SK-N-SH (cell line): ENCODE data around the gene DTNA. TPM values are rescaled to one million over a fixed set of nuclear protein-coding genes. Genes with fewer than 3 reads are reported as not detected.

Source experiments
- CTCF ChIA-PET: fragments of 300-600, 350-600 bp; formaldehyde crosslinking; extraction: SDS; loops from one replicate; lab custom pipeline; 2021; lab: Yijun Ruan, JAX
- POLR2A ChIA-PET: fragments of 350-600 bp; sonication (Branson Sonifier 250); formaldehyde crosslinking; extraction: SDS; loops from one replicate; lab custom pipeline; 2020; ENCODE audit warnings: antibody characterized with exemption, inconsistent platforms; lab: Yijun Ruan, JAX
- DNase-seq: peaks from one replicate; pipeline ENCODE4 v3.0.0; 2012
- H2AFZ ChIP-seq: fragments of 200-600 bp; sonication (generic); 2 replicates; pipeline ENCODE4 v1.8.1; 2016; ENCODE audit warnings: antibody characterized with exemption, mild to moderate bottlenecking, low read depth
- H3F3A ChIP-seq: fragments of 200-600 bp; sonication (generic); replicated peaks from 2 replicates; pipeline ENCODE3; 2016; ENCODE audit warnings: antibody characterized with exemption, mild to moderate bottlenecking; ENCODE audit not compliant: insufficient read depth
- H3K27ac ChIP-seq, 2 experiments: fragments of 200-500 bp in 1 of 2; fragments of 200-600 bp in 1 of 2; sonication (Bioruptor generic) in 1 of 2; sonication (generic), shearing (Covaris generic) in 1 of 2; 2 replicates each; pipeline versions ENCODE4 v1.5.1 to v1.6.1; 2014 to 2016; ENCODE audit warnings: low read depth in 2 of 2, inconsistent platforms in 1 of 2, low read length in 1 of 2, mild to moderate bottlenecking in 1 of 2, mixed read lengths in 1 of 2
- H3K27me3 ChIP-seq: fragments of 200-600 bp; sonication (generic), shearing (Covaris generic); 2 replicates; pipeline ENCODE4 v1.6.1; 2016; ENCODE audit warnings: mixed run types; ENCODE audit not compliant: insufficient read depth
- H3K36me3 ChIP-seq, 2 experiments: fragments of 200-500 bp in 1 of 2; fragments of 200-600 bp in 1 of 2; sonication (Bioruptor generic) in 1 of 2; sonication (generic) in 1 of 2; replicated peaks in 1 of 2; 2 replicates each; pipeline versions ENCODE3 to v1.5.1; 2014 to 2016; ENCODE audit warnings: low read length in 1 of 2, mild to moderate bottlenecking in 1 of 2; ENCODE audit not compliant: insufficient read depth in 2 of 2, control insufficient read depth in 1 of 2
- H3K4me1 ChIP-seq, 2 experiments: fragments of 200-500 bp in 1 of 2; fragments of 200-600 bp in 1 of 2; sonication (Bioruptor generic) in 1 of 2; sonication (generic), shearing (Covaris generic) in 1 of 2; 2 replicates each; pipeline versions ENCODE4 v1.5.1 to v1.6.1; 2014 to 2016; ENCODE audit warnings: low read depth in 1 of 2, low read length in 1 of 2, mixed run types in 1 of 2; ENCODE audit not compliant: insufficient read depth in 2 of 2, control insufficient read depth in 1 of 2
- H3K4me2 ChIP-seq: fragments of 200-600 bp; sonication (generic), shearing (Covaris generic); 2 replicates; pipeline ENCODE4 v1.6.1; 2017; ENCODE audit warnings: mixed run types
- H3K4me3 ChIP-seq, 2 experiments: fragments of 200-500 bp in 1 of 2; fragments of 200-600 bp in 1 of 2; sonication (Bioruptor generic) in 1 of 2; sonication (generic), shearing (Covaris generic) in 1 of 2; 2 replicates each; pipeline versions ENCODE4 v1.5.1 to v1.8.1; 2014 to 2016; ENCODE audit warnings: low read depth in 2 of 2, inconsistent platforms in 1 of 2, low read length in 1 of 2, mild to moderate bottlenecking in 1 of 2, mixed read lengths in 1 of 2, moderate library complexity in 1 of 2
- H3K79me2 ChIP-seq: fragments of 200-600 bp; sonication (generic); 2 replicates; pipeline ENCODE4 v1.8.1; 2017; ENCODE audit warnings: mild to moderate bottlenecking; ENCODE audit not compliant: insufficient read depth
- H3K9ac ChIP-seq: fragments of 200-600 bp; sonication (generic); 2 replicates; pipeline ENCODE4 v1.6.1; 2017; ENCODE audit warnings: mixed run types
- H3K9me2 ChIP-seq: fragments of 200-600 bp; sonication (generic); 2 replicates; pipeline ENCODE4 v1.6.1; 2017; ENCODE audit warnings: mixed run types
- H3K9me3 ChIP-seq: fragments of 200-600 bp; sonication (generic); 2 replicates; pipeline ENCODE4 v1.6.1; 2017; ENCODE audit warnings: mixed run types, mild to moderate bottlenecking, moderate library complexity
- H4K20me1 ChIP-seq: fragments of 200-600 bp; sonication (generic); 2 replicates; pipeline ENCODE4 v1.6.1; 2017; ENCODE audit warnings: mild to moderate bottlenecking, mixed run types; ENCODE audit not compliant: insufficient read depth
- CHD2 ChIP-seq: fragments of 150-350 bp; IDR thresholded peaks from 2 replicates; pipeline ENCODE4 v1.6.1; 2018; ENCODE audit warnings: low read length; ENCODE audit not compliant: partially characterized antibody
- CTCF ChIP-seq: fragments of 200-600 bp; sonication (generic); IDR thresholded peaks from 2 replicates; pipeline ENCODE4 v1.6.1; 2017; ENCODE audit warnings: antibody characterized with exemption, mild to moderate bottlenecking, moderate library complexity
- ELF1 ChIP-seq: IDR thresholded peaks from 2 replicates; pipeline ENCODE4 v1.4.0; 2012
- EP300 ChIP-seq, 2 experiments: IDR thresholded peaks; 2 replicates each; pipeline versions ENCODE4 v1.4.0 to v1.6.1; 2012; ENCODE audit warnings: borderline replicate concordance in 1 of 2, low read depth in 1 of 2, low read length in 1 of 2
- EZH2phosphoT487 ChIP-seq: fragments of 200-600 bp; sonication (generic); IDR thresholded peaks from 2 replicates; pipeline ENCODE4 v1.6.1; 2017; ENCODE audit warnings: low read depth, mixed run types, mild to moderate bottlenecking, antibody characterized with exemption, moderate library complexity, borderline replicate concordance
- FOXM1 ChIP-seq: IDR thresholded peaks from 2 replicates; pipeline ENCODE4 v1.4.0; 2012; ENCODE audit warnings: low read depth, mild to moderate bottlenecking
- GATA2 ChIP-seq: sonication (generic); formaldehyde crosslinking; IDR thresholded peaks from 2 replicates; pipeline ENCODE4 v1.5.0; 2020; ENCODE audit warnings: mild to moderate bottlenecking, missing genetic modification reagents
- MEF2A ChIP-seq: IDR thresholded peaks from 2 replicates; pipeline ENCODE4 v1.4.0; 2012; ENCODE audit warnings: low read depth, borderline replicate concordance
- NFIC ChIP-seq: IDR thresholded peaks from 2 replicates; pipeline ENCODE4 v1.4.0; 2012; ENCODE audit warnings: borderline replicate concordance
- PBX3 ChIP-seq: IDR thresholded peaks from 2 replicates; pipeline ENCODE4; 2012
- POLR2AphosphoS5 ChIP-seq: IDR thresholded peaks from 2 replicates; pipeline ENCODE4 v1.6.1; 2012; ENCODE audit warnings: low read depth, low read length
- RAD21 ChIP-seq: IDR thresholded peaks from 2 replicates; pipeline ENCODE4 v1.6.1; 2012; ENCODE audit warnings: mild to moderate bottlenecking, low read length
- RCOR1 ChIP-seq: fragments of 150-350 bp; IDR thresholded peaks from 2 replicates; pipeline ENCODE4 v1.6.1; 2017; ENCODE audit warnings: antibody characterized with exemption, low read length
- RFX5 ChIP-seq: IDR thresholded peaks from 2 replicates; pipeline ENCODE4 v1.6.1; 2012; ENCODE audit warnings: mild to moderate bottlenecking, improper control_type of control experiment, low read length
- SIN3A ChIP-seq: IDR thresholded peaks from 2 replicates; pipeline ENCODE4 v1.6.1; 2012; ENCODE audit warnings: low read depth, mild to moderate bottlenecking, low read length, moderate library complexity, borderline replicate concordance
- TCF12 ChIP-seq: IDR thresholded peaks from 2 replicates; pipeline ENCODE4 v1.4.0; 2012
- TEAD4 ChIP-seq: IDR thresholded peaks from 2 replicates; pipeline ENCODE4 v1.4.0; 2012; ENCODE audit warnings: mild to moderate bottlenecking, borderline replicate concordance; ENCODE audit not compliant: insufficient read depth
- USF1 ChIP-seq: IDR thresholded peaks from 2 replicates; pipeline ENCODE4 v1.4.0; 2012; ENCODE audit warnings: low read depth, borderline replicate concordance
- YY1 ChIP-seq: IDR thresholded peaks from 2 replicates; pipeline ENCODE4 v1.4.0; 2012; ENCODE audit warnings: low read depth, mild to moderate bottlenecking
- WGBS: methylation state at CpG from one replicate; pipeline ENCODE4 v1.1.6; 2017; ENCODE audit warnings: low lambda C conversion rate; 5-methylcytosine and 5-hydroxymethylcytosine counted together
- polyA plus RNA-seq, 3 experiments: library from polyadenylated mRNA; depleted of rRNA; stranded (reverse); fragments of >200 nt; gene quantifications; 2 replicates each; pipeline ENCODE4 v1.2.3, GENCODE V29; 2012
- TF ChIP-seq, protein P1 (sequence below): fragments of 150-350 bp; IDR thresholded peaks from 2 replicates; pipeline ENCODE4 v1.6.1; 2017; ENCODE audit warnings: antibody characterized with exemption, low read length, low read depth, borderline replicate concordance

DTNA gene
- polyA plus RNA-seq, 1 of the 3 experiments (the other 2 are of a cell fraction): 7.9 TPM

DNA sequence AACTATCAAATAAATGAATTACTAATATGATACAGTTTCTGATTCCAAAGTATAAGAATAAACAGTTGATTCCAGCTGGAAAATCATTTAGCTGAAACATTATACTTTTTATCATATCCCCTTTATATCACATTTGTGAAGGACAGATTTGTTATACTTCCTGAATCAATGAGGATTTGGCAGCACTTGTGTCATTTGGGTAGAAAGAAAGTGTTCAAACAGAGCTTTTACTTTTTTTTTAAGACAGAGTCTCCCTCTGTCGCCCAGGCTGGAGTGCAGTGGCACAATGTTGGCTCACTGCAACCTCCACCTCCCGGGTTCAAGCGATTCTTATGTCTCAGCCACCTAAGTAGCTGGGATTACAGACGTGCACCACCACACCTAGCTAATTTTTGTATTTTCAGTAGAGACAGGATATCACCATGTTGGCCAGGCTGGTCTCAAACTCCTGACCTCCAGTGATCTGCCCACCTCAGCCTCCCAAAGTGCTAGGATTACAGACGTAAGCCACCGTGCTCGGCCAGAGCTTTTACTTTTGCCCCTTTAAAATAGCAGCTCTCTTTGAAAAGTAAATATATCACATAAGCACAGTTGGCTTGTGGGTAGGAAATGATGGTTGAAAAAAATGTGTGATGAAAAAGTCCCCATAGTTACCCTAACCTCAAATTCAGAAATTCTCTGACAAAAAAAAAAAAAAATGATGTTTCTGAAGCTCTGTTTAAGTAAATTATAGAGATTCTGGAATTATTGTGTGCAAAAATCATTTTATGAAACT is 95.2 kb downstream of the DTNA start:
- Histone ChIP-seq H3K4me3 (no peak overlapping the region), H3K27me3 (no peaks in the 10 kb centered on the region), H3K9ac (no peak overlapping the region), H3K79me2 (no peaks in the 10 kb centered on the region), H2AFZ (no peak overlapping the region), H3K36me3 (no peaks in the 10 kb centered on the region), H3K27ac (no peak overlapping the region), H3K4me1 (no peaks in the 10 kb centered on the region), H3K9me3 (no peaks in the 10 kb centered on the region), H4K20me1 (no peaks in the 10 kb centered on the region), H3F3A (no peaks in the 10 kb centered on the region), H3K9me2 (no peaks in the 10 kb centered on the region), H3K4me2 (no peak overlapping the region)
- CTCF ChIA-PET: interaction anchor here (1.2 to 1.5 kb wide), 2 partner anchors 145 to 966 kb away, joined by 3 to 8 read pairs; no protein-coding TSS in a partner anchor
- no peak for DNase-seq
- no peak for TF ChIP-seq EP300 (IDR thresholded peaks at IDR 0.05; ENCODE audit: borderline replicate concordance in 1 of 2, low read depth in 1 of 2, low read length in 1 of 2)
- TF ChIP-seq USF1: no peak
- TF ChIP-seq POLR2AphosphoS5: no peak
- TF ChIP-seq YY1: no peak
- TF ChIP-seq TCF12: no peak
- no peak for TF ChIP-seq CHD2
- 83% methylated on average over 7 of the region's 7 CpGs for WGBS
- POLR2A ChIA-PET: no interaction called here

DNA sequence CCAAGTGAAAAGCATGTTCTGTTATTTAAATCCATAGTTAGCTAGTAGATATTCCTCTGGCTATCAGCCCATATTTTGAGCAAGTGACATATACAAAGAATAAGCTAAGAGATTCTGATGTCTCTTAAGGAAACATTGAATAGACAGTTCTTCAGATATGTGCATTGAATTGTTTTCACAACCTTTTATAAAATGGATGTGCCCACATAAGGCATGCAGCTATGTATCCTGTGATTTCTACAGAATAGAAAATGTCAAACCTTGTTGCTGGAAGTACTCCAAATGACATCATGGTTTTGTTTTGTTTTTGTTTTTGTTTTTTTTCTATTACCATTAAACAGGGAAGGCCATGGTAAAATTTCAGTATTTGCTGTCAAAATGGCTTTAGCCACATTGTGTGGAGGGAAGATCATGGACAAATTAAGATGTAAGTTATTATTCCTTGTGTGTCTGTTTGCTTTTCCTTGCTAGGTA is 95.8 kb downstream of the DTNA start:
- H3F3A ChIP-seq: no peaks in the 10 kb centered on the region
- H3K9me3 ChIP-seq: no peaks in the 10 kb centered on the region
- TF ChIP-seq GATA2 (no peak), USF1 (no peak), FOXM1 (no peak), YY1 (no peak), POLR2AphosphoS5 (no peak), ELF1 (no peak), SIN3A (no peak), RAD21 (no peak), PBX3 (no peak), TEAD4 (no peak), MEF2A (no peak), RCOR1 (no peak), NFIC (no peak), CTCF (no peak), EZH2phosphoT487 (no peak), RFX5 (no peak), CHD2 (no peak), TCF12 (no peak)
- TF ChIP-seq, protein P1, sequence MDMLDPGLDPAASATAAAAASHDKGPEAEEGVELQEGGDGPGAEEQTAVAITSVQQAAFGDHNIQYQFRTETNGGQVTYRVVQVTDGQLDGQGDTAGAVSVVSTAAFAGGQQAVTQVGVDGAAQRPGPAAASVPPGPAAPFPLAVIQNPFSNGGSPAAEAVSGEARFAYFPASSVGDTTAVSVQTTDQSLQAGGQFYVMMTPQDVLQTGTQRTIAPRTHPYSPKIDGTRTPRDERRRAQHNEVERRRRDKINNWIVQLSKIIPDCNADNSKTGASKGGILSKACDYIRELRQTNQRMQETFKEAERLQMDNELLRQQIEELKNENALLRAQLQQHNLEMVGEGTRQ: no peak
- H3K4me2 ChIP-seq: no peak overlapping the region
- no peak overlapping the region for H3K27ac ChIP-seq
- ChIA-PET POLR2A (no interaction called here), CTCF (interaction anchor here (1.5 kb wide), 1 partner anchor 145 kb away, joined by 8 read pairs; no protein-coding TSS in a partner anchor)
- H3K4me3 ChIP-seq: no peak overlapping the region
- no peaks in the 10 kb centered on the region for H3K27me3 ChIP-seq
- no peaks in the 10 kb centered on the region for H3K79me2 ChIP-seq
- H4K20me1 ChIP-seq: no peaks in the 10 kb centered on the region
- no peak overlapping the region for H2AFZ ChIP-seq
- H3K9me2 ChIP-seq: no peaks in the 10 kb centered on the region
- no peaks in the 10 kb centered on the region for H3K4me1 ChIP-seq
- no peak overlapping the region for H3K9ac ChIP-seq
- DNase-seq: no peak
- no peaks in the 10 kb centered on the region for H3K36me3 ChIP-seq
